Activated T-helper 1 cell treated with Interleukin-2 at 50 U/mL for 16 hours (primary cell): ENCODE data around the gene FMR1.

Experiments used
- DNase-seq: peaks from one replicate; pipeline ENCODE4 v3.0.0-alpha.2; 2020; ENCODE audit warnings: low read depth

The FMR1 gene

DNA sequence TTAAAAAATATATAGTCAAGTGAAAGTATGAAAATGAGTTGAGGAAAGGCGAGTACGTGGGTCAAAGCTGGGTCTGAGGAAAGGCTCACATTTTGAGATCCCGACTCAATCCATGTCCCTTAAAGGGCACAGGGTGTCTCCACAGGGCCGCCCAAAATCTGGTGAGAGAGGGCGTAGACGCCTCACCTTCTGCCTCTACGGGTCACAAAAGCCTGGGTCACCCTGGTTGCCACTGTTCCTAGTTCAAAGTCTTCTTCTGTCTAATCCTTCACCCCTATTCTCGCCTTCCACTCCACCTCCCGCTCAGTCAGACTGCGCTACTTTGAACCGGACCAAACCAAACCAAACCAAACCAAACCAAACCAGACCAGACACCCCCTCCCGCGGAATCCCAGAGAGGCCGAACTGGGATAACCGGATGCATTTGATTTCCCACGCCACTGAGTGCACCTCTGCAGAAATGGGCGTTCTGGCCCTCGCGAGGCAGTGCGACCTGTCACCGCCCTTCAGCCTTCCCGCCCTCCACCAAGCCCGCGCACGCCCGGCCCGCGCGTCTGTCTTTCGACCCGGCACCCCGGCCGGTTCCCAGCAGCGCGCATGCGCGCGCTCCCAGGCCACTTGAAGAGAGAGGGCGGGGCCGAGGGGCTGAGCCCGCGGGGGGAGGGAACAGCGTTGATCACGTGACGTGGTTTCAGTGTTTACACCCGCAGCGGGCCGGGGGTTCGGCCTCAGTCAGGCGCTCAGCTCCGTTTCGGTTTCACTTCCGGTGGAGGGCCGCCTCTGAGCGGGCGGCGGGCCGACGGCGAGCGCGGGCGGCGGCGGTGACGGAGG is at the start of gene FMR1:
Gene FMR1, plus strand, starts transcription at position 728 of the 831 bp plus-strand sequence. CDS start 261 bp downstream, outside the sequence.
- DNase-seq: peak; percentile 89

DNA sequence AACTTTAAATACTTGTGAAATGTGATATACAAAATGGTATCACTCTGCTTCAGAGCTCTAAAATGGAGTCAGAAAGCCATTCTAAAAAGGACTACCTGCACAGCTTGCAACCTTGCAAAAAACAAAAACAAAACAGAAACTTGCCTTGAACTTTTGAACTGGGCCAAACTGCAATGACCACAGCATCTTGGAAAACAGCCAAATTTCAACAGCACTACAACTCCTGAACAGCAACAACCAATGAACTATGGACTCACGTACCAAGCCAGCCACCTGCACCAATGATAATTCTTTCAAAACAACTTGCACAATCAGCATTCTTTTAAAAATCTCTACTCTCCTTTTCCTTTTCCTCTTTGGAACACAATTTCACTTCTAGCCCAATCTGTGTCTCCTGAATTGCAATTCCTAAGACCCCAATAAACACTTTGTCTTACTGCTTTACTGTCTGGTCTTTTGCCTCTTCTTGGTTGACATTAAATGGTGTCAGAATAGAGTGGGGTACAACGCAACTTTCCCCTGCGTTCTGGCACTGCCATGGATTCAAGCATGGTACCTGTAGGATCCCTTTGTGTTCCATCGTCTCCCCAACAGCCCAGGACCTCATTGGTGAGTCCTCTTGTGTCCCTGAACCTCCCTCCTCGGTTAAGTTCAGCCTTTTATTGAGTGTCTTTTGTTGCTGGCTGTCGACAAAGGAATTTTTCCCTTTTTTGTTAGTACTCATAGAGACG is 35.7 kb upstream of the FMR1 start:
- no peak for DNase-seq

DNA sequence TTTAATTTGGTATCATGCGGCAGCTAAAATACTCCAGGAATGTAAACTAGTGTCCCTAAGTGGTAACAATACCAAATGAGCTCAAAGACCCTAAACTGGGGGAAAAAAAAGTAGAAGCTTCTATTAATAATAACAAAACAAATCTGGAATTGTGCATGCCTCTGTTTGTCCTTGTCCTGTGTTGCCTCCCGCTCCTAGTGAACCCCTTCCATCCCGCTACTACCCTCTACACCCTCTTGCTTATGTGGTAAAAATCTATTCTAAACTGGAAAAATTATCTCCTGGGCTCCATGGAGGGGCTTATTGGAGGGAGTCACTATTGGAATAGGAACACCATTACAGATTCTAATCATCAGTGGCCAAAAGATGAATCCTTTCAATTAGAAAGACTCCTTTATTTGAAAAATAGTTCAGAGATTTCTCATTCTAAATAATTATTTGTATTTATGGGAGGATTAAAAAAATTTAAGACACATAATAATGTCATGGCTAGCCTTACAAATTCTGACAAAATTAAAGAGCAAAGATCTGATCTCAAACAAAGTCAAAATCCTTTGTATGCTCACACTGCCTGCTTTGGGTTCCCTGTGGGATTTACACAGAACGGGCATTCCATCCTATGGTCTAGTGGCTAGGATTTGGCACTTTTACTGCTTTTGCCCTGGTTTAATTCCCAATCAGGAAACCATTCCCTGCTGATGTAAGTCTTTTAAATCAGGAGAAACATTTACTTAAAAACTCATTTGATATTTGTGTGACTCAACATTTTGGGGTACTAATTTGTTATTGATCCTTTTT is 34.7 kb upstream of the FMR1 start:
- DNase-seq: no peak

DNA sequence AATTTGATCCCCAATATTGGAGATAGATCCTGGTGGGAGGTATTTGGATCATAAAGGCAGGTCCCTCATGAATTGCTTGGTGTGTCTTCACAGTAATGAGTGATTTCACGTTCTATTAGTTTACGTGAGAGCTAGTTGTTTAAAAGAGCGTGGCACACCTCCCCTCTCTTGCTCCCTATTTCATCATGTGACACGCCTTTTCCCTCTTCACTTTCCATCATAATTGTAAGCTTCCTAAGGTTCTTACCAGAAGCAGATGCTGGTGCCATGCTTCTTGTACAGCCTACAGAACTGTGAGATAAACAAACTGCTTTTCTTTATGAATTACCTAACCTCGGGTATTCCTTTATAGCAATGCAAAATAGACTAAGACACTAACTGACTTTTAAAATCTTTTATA is 34.0 kb upstream of the FMR1 start:
- DNase-seq: no peak

DNA sequence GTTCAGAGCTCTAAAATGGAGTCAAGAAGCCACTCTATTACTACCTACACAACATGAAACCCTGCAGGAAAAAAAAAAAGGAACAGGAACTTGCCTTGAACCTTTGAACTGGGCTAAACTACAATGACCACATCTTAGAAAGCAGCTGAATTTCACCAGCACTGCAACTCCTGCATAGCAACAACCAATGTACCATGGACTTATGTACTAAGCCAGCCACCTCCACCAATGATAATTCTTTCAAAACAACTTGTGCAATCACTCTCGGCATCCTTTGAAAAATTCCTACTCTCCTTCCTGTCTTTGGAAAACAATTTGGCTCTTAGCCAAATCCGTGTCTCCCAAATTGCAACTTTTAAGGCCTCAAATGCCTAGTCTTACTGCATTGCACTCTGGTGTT is 26.8 kb upstream of the FMR1 start:
- DNase-seq: no peak

DNA sequence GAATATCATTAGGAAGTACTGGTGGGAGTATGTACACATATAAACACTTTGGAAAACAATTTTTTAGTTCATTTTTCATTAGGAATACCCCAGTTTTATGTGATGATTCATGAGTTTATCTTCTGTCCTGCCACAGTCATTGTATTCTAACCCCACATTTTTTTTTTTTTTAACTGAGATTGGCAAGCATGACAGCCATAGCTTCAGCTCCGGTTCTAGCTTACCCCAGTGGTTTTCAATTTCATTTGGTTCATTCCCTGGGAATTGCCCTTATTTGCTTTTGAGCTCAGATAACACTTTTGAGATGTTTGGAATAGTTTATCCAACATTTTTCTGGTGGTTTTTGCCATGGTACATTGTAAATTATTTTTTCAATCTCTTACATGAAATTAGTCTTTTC is 21.0 kb upstream of the FMR1 start:
- DNase-seq: no peak

DNA sequence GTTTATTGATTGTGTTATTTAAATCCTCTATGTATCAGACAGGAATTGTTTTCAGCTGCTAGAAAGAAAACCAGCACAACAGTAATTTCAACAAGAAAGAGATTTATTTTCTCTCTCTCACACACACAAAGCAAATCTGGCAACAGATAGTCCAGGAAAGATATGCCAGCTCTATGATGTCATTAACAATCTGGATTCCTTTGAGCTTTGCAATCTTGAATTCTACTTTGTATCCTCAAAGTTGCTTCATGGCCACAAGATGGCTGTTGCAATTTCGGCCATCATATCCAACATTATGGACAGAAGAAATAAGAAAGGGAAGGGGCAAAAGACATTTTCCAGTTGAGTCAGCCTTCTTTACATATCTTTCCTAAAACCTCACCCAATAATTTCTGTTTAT is 19.8 kb upstream of the FMR1 start:
- DNase-seq: no peak

DNA sequence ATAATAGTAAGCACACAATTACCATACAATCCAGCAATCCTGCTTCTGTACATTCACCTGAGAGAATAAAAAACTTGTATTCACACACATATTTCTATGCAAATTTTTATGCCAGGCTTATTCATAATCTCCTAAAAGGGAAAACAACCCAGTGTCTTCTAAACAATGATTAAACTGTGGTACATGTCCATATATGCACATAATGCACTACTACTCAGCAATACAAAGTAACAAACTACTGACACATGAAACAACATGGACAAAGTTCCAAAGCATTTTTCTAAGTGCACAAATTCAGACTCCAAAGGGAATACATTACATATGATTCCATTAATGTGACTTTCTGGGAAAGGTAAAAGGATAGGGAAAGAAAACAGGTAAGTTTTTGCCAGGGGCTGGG is 18.0 kb upstream of the FMR1 start:
- DNase-seq: no peak

DNA sequence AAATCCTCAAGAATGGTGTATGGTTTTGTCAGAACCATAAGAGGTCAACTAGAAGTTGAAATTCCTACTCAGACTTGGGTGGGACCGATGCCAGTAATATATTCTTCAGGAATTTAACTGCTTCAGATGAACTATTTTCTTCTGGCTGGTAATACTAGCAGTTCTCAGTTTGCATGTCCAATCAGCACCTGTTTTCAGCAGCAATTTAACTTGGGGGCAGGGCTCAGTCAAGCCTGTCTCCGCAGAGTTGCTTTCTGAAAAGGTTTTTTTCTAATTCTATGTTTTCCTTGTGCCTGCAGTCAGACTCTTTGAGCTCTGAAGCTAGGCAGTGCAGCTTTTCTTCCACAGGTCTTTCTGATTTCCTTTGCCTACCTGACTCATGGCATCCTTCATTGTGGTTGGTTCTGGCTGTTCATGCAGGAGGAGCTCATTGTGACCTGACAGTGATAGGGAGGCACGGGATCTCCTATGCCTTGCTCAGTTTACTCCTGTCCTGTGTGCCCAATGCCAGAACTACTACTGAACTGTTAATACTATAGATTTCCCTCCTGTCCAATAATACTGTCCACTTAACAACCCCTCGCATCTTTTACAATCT is 17.3 kb upstream of the FMR1 start:
- no peak for DNase-seq

DNA sequence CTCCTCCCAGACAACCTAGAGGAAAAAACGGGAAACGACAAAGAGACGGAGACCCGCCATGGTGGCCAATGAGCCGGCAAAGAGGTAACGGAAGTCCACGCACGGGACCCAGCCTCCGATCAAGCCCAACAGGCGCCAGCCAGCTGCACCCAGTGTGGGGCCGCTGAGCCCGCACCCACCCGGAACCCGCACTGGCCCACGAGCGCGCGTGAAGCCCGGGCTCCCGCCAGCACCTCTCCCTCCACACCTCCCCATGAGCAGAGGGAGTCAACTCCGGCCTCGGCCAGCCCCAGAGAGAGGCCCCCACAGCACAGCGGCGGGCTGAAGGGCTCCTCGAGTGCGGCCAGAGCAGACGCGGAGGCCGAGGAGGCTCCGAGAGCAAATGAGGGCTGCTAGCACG is 14.6 kb upstream of the FMR1 start:
- DNase-seq: no peak

DNA sequence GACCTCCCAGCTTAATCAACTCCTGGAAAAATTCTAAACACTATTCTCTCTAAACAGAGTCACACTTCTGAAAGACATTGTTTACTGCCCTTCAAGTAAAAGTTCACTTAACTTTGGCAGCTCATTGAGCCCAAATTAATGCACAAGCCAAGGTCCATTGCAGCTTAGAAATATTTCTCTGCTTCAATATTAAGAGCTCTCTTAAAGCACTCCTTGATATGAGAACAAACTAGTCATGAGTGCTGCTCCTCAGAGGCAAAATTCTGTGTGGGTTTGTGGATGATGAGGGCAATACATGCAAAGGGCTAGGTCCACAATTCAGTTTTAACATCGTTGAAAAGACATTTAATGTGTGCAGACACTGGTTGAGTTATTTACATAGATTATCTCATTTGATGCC is 12.8 kb upstream of the FMR1 start:
- no peak for DNase-seq

DNA sequence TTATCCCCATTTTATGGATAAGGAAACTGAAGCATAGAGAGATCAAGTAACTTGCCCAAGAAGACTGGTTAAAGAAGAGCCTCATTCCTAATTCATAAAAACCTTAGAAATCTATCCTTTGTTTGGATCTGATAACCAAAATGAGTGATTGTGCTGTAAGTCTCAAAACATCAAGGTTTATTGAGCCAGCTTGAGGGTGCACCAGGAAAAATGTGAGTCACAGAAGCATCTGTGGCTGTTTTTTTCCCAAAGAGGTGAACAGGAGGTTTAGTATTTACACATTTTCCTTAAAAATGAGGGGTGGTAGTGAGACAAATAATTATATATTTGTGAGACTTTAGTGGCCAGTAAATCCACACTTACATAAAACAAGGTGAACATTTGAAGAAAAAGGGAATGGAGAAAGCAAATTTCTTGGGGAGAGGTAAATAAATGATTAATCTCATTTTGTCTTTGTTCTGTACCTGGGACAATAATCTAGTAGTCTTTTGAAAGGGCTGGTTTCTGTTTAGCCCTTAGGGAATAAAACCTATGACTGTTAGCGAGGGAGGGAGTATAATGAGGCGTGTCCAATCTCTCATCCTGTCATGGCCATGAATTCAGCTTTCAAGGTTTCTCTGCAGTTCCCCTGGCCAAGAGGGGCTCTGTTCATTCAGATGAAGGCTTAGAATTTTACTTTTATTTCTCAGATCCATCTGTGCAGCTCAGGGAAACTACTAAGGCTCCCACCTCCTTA is 12.2 kb upstream of the FMR1 start:
- DNase-seq: no peak

DNA sequence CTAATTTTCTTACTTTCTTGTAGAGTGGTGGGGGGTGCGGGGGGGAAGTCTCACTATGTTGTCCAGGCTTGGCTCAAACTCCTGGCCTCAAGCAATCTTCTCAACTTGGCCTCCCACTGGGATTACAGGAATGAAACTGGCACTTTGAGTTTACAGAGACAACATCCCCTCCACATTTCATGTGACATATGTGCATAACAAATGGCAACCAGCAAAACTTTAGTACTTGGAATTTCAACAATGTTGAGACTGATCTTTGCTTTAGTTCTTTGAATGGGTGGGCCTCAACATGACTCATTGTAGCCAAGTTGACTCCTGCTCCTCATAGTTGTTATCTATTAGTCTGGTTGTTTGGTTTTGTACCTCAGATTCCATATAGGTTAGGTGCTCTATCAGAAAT is 11.4 kb upstream of the FMR1 start:
- no peak for DNase-seq

DNA sequence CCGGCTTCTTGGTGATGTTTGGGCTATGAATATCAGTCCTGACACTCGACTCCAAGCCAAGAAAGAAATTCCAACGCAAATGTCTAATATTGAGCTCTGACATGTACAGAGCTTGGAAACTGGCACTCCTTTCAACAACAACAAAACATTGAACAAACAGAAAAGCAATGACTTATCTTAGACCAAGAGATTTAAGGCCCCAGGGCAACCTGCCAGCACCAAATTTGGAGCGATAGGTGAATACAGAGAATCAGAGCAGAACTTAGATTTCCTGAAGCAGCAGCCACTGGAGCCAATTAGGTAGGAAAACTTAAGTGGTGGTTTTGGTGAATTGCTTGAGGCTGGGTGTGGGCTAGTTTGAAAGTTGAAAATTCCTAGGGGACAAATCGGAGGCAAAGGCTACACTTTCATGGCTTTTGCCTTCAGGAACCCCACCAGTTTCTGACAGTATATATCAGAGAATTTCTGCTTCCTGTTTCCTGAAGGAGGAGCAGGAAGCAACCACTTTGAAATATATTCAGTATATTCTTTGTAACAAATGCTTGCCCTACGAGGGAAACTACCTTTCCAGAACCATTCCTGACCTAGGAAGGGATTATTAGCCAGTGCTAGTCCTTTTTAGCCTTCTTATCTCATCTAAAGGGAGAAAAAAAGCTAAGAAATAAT is 10.1 kb upstream of the FMR1 start:
- no peak for DNase-seq

DNA sequence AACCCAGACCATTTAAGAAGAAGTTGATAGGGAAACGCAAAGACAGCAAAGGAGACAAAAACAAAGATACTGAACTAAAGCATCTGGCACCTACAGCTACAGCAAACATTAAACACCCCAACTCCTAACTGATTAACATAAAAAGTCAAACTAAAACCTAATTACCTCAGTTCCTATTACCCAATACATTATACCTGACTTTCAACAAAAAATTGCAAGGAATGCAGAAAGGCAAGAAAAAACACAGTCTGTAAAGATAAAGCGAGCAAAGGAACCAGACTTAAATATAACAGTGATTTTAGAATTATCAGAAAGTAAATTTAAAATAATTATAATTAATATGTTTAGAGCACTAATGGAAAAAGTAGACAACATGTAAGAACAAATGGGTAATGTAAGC is 9.4 kb upstream of the FMR1 start:
- no peak for DNase-seq

DNA sequence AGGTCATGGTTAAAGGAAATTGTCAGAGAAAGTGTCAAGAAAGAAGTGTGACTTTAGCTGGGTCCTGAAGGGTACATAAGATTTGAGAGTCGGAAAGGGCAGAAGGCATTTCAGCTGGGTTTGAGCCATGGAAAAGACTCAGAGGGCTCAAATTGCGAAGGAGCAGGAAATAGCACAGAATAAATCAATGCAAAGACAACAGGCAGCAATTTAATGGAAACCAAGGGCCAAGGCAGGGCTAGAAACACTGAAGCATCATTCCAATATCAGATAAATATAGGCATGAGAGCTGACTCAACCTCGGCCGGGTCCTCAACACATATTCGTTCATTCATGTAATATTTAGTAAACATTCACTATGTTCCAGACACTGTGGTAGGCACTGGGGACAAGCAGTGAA is 3.6 kb upstream of the FMR1 start:
- no peak for DNase-seq

DNA sequence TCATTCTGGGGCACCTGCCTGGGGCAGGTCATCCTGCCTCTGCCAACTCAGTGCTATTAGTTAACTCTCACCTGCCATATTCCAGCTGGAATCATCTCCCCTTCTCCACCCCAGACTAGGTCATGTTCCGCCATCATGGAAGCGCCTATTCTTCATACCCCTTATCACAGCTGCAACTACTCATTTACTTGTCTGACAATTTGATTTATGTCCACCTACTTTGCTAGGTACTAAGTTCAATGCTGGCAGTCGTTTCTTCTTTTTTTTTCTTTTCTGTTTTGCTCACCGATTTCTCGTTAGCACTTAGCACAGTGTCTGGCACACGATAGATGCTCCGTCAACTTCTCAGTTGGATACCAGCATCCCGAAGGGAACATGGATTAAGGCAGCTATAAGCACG is 1.1 kb upstream of the FMR1 start:
- no peak for DNase-seq

DNA sequence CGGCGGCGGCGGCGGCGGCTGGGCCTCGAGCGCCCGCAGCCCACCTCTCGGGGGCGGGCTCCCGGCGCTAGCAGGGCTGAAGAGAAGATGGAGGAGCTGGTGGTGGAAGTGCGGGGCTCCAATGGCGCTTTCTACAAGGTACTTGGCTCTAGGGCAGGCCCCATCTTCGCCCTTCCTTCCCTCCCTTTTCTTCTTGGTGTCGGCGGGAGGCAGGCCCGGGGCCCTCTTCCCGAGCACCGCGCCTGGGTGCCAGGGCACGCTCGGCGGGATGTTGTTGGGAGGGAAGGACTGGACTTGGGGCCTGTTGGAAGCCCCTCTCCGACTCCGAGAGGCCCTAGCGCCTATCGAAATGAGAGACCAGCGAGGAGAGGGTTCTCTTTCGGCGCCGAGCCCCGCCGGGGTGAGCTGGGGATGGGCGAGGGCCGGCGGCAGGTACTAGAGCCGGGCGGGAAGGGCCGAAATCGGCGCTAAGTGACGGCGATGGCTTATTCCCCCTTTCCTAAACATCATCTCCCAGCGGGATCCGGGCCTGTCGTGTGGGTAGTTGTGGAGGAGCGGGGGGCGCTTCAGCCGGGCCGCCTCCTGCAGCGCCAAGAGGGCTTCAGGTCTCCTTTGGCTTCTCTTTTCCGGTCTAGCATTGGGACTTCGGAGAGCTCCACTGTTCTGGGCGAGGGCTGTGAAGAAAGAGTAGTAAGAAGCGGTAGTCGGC is 528 bp downstream of the FMR1 start:
- no peak for DNase-seq

DNA sequence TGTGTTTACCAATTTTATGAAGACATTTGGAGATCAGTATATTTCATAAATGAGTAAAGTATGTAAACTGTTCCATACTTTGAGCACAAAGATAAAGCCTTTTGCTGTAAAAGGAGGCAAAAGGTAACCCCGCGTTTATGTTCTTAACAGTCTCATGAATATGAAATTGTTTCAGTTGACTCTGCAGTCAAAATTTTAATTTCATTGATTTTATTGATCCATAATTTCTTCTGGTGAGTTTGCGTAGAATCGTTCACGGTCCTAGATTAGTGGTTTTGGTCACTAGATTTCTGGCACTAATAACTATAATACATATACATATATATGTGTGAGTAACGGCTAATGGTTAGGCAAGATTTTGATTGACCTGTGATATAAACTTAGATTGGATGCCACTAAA is 1.9 kb downstream of the FMR1 start:
- no peak for DNase-seq

DNA sequence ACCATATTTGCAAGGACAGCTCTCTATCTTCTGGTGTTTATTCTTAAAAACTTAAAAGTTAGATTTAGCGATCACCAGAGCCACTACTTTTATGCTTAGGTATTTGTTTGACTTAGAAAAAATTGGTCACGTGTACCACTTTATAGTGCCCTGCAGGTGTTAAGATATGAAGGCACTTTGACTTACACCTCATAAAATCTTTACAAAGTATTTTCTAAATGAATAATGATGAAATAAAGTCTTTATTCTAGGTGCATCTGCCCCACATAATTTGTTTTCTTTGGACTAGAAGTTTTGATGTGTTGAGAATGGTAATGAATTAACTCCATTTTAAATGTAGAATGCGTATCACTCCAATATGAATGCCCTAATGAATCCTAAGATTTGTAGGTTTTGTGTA is 2.9 kb downstream of the FMR1 start:
- DNase-seq: no peak
